Measurements from ENCODE around the gene CALU.

Gene CALU

DNA sequence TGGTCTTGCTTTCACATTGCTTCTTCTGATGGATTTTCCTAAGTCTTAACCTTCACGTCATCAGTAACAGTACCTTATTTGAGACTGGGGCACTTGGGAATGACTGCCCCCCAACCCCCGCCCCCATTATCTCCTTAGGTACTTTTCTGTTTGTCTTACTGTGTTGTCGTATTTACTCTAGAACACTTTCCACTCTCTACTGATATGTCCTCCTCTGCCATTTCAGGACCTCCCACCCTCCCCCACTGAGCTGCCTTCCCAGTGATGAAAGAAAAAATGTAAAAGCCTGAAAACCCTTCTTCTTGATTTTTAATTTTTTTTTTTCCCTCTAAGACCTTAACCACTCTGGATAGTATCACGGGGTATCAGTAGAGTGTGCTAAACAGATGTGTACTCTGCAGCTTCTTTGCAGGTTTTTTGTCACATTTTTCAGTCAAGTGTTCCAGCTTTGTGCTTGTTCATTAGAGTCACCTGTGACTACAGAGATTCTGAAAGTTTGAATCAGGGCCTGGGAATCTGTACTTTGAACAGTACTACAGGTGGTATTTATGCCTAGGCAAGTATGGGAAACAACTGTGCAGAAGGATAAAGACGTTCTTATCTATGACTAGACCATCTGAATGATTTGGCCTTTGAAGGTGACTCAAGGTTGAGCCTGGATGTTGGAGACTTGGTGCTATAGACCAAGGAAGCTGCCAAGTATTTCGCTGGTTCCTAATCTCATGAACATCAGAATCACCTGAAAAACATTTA is 8.3 kb downstream of the CALU start:
- Histone ChIP-seq H3K4me3 (ENCODE audit: low read depth, low read length) (no peak overlapping the region), H3K36me3 (ENCODE audit: control insufficient read depth in 2 of 2, insufficient read depth in 1 of 2, low read length in 2 of 2) (peaks cover 12 to 40% of the 10 kb centered on the region in 2 experiments), H3K4me1 (ENCODE audit: control insufficient read depth, insufficient read depth, low read length) (no peaks in the 10 kb centered on the region; the same call in 1 of the 2 replicates), H3K27ac (ENCODE audit: extremely low read depth, low read depth, low read length) (no peak overlapping the region), H3K9me3 (ENCODE audit: control insufficient read depth, insufficient read depth, low read depth, low read length) (no peaks in the 10 kb centered on the region)
- ChIA-PET CTCF (interaction anchor here (2.6 kb wide), 1 partner anchor 8 kb away, joined by 5 read pairs; no protein-coding TSS in a partner anchor), POLR2A (interaction anchor here (0.6 to 1.4 kb wide), 4 partner anchors 8 to 252 kb away, joined by 3 to 8 read pairs (median 3); partner anchors contain the start of gene CALU)
- TF ChIP-seq ZIC2 (tag by site-specific recombination; IDR thresholded peaks at IDR 0.05) (no peak), ZNF19 (tag by site-specific recombination; IDR thresholded peaks at IDR 0.05; ENCODE audit: low read depth) (no peak), ZNF629 (tag by site-specific recombination; IDR thresholded peaks at IDR 0.05) (no peak), OSR2 (tag by site-specific recombination; IDR thresholded peaks at IDR 0.05) (no peak), ZNF660 (tag by site-specific recombination; IDR thresholded peaks at IDR 0.05) (no peak), ZBTB1 (tag by site-specific recombination; IDR thresholded peaks at IDR 0.05) (no peak), ZNF558 (tag by site-specific recombination; IDR thresholded peaks at IDR 0.05) (no peak), REPIN1 (tag by site-specific recombination; IDR thresholded peaks at IDR 0.05; ENCODE audit: low read depth) (no peak), ZNF423 (tag by site-specific recombination; IDR thresholded peaks at IDR 0.05) (no peak), ZNF350 (tag by site-specific recombination; IDR thresholded peaks at IDR 0.05) (no peak), ZNF561 (tag by site-specific recombination; IDR thresholded peaks at IDR 0.05; ENCODE audit: borderline replicate concordance) (no peak), ZNF610 (tag by site-specific recombination; IDR thresholded peaks at IDR 0.05; ENCODE audit: borderline replicate concordance) (no peak), GLIS1 (tag by site-specific recombination; IDR thresholded peaks at IDR 0.05) (no peak), GLIS2 (tag by site-specific recombination; IDR thresholded peaks at IDR 0.05) (no peak), ZBTB21 (tag by site-specific recombination; IDR thresholded peaks at IDR 0.05) (no peak), ZXDB (tag by site-specific recombination; IDR thresholded peaks at IDR 0.05) (no peak)
- TF ChIP-seq, protein P1, sequence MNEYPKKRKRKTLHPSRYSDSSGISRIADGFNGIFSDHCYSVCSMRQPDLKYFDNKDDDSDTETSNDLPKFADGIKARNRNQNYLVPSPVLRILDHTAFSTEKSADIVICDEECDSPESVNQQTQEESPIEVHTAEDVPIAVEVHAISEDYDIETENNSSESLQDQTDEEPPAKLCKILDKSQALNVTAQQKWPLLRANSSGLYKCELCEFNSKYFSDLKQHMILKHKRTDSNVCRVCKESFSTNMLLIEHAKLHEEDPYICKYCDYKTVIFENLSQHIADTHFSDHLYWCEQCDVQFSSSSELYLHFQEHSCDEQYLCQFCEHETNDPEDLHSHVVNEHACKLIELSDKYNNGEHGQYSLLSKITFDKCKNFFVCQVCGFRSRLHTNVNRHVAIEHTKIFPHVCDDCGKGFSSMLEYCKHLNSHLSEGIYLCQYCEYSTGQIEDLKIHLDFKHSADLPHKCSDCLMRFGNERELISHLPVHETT (tag by site-specific recombination; IDR thresholded peaks at IDR 0.05): no peak
- TF ChIP-seq, protein P2, sequence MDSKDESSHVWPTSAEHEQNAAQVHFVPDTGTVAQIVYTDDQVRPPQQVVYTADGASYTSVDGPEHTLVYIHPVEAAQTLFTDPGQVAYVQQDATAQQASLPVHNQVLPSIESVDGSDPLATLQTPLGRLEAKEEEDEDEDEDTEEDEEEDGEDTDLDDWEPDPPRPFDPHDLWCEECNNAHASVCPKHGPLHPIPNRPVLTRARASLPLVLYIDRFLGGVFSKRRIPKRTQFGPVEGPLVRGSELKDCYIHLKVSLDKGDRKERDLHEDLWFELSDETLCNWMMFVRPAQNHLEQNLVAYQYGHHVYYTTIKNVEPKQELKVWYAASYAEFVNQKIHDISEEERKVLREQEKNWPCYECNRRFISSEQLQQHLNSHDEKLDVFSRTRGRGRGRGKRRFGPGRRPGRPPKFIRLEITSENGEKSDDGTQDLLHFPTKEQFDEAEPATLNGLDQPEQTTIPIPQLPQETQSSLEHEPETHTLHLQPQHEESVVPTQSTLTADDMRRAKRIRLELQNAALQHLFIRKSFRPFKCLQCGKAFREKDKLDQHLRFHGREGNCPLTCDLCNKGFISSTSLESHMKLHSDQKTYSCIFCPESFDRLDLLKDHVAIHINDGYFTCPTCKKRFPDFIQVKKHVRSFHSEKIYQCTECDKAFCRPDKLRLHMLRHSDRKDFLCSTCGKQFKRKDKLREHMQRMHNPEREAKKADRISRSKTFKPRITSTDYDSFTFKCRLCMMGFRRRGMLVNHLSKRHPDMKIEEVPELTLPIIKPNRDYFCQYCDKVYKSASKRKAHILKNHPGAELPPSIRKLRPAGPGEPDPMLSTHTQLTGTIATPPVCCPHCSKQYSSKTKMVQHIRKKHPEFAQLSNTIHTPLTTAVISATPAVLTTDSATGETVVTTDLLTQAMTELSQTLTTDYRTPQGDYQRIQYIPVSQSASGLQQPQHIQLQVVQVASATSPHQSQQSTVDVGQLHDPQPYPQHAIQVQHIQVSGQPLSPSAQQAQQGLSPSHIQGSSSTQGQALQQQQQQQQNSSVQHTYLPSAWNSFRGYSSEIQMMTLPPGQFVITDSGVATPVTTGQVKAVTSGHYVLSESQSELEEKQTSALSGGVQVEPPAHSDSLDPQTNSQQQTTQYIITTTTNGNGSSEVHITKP (tag by site-specific recombination; IDR thresholded peaks at IDR 0.05): no peak
- TF ChIP-seq, protein P3, sequence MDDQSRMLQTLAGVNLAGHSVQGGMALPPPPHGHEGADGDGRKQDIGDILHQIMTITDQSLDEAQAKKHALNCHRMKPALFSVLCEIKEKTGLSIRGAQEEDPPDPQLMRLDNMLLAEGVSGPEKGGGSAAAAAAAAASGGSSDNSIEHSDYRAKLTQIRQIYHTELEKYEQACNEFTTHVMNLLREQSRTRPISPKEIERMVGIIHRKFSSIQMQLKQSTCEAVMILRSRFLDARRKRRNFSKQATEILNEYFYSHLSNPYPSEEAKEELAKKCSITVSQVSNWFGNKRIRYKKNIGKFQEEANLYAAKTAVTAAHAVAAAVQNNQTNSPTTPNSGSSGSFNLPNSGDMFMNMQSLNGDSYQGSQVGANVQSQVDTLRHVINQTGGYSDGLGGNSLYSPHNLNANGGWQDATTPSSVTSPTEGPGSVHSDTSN (CRISPR knock-in tag; IDR thresholded peaks at IDR 0.05): no peak
- TF ChIP-seq, protein P4, sequence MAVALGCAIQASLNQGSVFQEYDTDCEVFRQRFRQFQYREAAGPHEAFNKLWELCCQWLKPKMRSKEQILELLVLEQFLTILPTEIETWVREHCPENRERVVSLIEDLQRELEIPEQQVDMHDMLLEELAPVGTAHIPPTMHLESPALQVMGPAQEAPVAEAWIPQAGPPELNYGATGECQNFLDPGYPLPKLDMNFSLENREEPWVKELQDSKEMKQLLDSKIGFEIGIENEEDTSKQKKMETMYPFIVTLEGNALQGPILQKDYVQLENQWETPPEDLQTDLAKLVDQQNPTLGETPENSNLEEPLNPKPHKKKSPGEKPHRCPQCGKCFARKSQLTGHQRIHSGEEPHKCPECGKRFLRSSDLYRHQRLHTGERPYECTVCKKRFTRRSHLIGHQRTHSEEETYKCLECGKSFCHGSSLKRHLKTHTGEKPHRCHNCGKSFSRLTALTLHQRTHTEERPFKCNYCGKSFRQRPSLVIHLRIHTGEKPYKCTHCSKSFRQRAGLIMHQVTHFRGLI (tag by site-specific recombination; IDR thresholded peaks at IDR 0.05): no peak
